Upper lobe of left lung (tissue), 6 donors: ENCODE data around the gene DUSP2. TPM values are rescaled to one million over a fixed set of nuclear protein-coding genes. Genes with fewer than 3 reads are reported as not detected.
A peak's percentile ranks its signal among the peaks of the same experiment; 100 is the strongest.

Experiments used
- ATAC-seq, 2 donors: fragments of 200-7000 bp; cut with Tn5 transposase; one replicate each; pipeline ENCODE4 v1.9.1; 2022; ENCODE audit warnings: mild to moderate bottlenecking in 2 of 2, moderate library complexity in 2 of 2; ENCODE audit not compliant: low FRiP score in 2 of 2
- DNase-seq, 2 donors: peaks; one replicate each; pipeline ENCODE4 v3.0.0-alpha.2; 2019 to 2020
- H3K27ac ChIP-seq, 4 donors: fragments of 200-600 bp; sonication (generic); one replicate each; pipeline ENCODE4 v1.5.1; 2016 to 2019
- H3K27me3 ChIP-seq, 4 donors: fragments of 200-600 bp; sonication (generic); one replicate each; pipeline ENCODE4 v1.5.1; 2017 to 2019
- H3K36me3 ChIP-seq, 4 donors: fragments of 200-600 bp; sonication (generic); one replicate each; pipeline ENCODE4 v1.5.1; 2016 to 2019
- H3K4me1 ChIP-seq, 4 donors: fragments of 200-600 bp; sonication (generic); one replicate each; pipeline ENCODE4 v1.5.1; 2018 to 2019
- H3K4me3 ChIP-seq, 4 donors: fragments of 200-600 bp; sonication (generic); one replicate each; pipeline ENCODE4 v1.5.1; 2017 to 2019; ENCODE audit warnings: mild to moderate bottlenecking in 2 of 4, moderate library complexity in 1 of 4
- H3K9me3 ChIP-seq, 4 donors: fragments of 200-600 bp; sonication (generic); one replicate each; pipeline ENCODE4 v1.5.1; 2018 to 2019
- EP300 ChIP-seq, 4 donors: sonication (generic); formaldehyde crosslinking; IDR thresholded peaks; one replicate each; pipeline ENCODE4 v1.5.1; 2017; ENCODE audit warnings: antibody characterized with exemption in 4 of 4, control low read depth in 2 of 4
- POLR2A ChIP-seq, 4 donors: fragments of 450-650 bp; IDR thresholded peaks; one replicate each; pipeline ENCODE4 v1.5.1; 2016 to 2017; ENCODE audit warnings: antibody characterized with exemption in 4 of 4, mild to moderate bottlenecking in 2 of 4
- POLR2AphosphoS5 ChIP-seq, 2 donors: sonication (generic); formaldehyde crosslinking; IDR thresholded peaks; one replicate each; pipeline ENCODE4 v1.5.1; 2017; ENCODE audit warnings: antibody characterized with exemption in 2 of 2
- WGBS, 2 donors: methylation state at CpG; one replicate each; pipeline ENCODE4 v1.1.5; 2017 to 2018; 5-methylcytosine and 5-hydroxymethylcytosine counted together
- total RNA-seq, 6 donors: library from RNA; depleted of rRNA in 4 of 6; stranded (reverse); fragments of >200 nt in 4 of 6; gene quantifications; one replicate each; pipeline versions ENCODE4 v1.1.0 to v1.2.1, GENCODE V29; 2016 to 2021
- TF ChIP-seq, protein P1 (sequence below), 6 experiments: fragments of 450-650 bp in 4 of 6; fragments of 200-600 bp in 2 of 6; sonication (generic) in 2 of 6; IDR thresholded peaks; one replicate each; pipeline ENCODE4 v1.5.1; 2016 to 2019; ENCODE audit warnings: antibody characterized with exemption in 6 of 6
- donor health status: DM: no; HTN: no; CAD: no; lungs with moderate emphysema.
- donor health status: DM: no; HTN: yes; CAD: no; lungs with severe emphysema.

Gene DUSP2
- total RNA-seq, 6 donors from 2014 or later: 6.9 to 21.0 (median 12.5) TPM

- Histone ChIP-seq H3K4me3 (no peak overlapping the region), H3K9me3 (no peaks in the 10 kb centered on the region), H3K36me3 (no peaks in the 10 kb centered on the region), H3K27ac (no peak overlapping the region), H3K27me3 (peaks cover 0 to 22% (median 9%) of the 10 kb centered on the region in 4 donors), H3K4me1 (peaks cover 4 to 17% (median 13%) of the 10 kb centered on the region in 4 donors)
- no peak for ATAC-seq
- DNase-seq: no peak
- 95 to 96% methylated on average over 22 to 24 of the region's 24 CpGs for WGBS, 2 donors
- no peak for TF ChIP-seq EP300 (IDR thresholded peaks at IDR 0.05)
- TF ChIP-seq, protein P1, sequence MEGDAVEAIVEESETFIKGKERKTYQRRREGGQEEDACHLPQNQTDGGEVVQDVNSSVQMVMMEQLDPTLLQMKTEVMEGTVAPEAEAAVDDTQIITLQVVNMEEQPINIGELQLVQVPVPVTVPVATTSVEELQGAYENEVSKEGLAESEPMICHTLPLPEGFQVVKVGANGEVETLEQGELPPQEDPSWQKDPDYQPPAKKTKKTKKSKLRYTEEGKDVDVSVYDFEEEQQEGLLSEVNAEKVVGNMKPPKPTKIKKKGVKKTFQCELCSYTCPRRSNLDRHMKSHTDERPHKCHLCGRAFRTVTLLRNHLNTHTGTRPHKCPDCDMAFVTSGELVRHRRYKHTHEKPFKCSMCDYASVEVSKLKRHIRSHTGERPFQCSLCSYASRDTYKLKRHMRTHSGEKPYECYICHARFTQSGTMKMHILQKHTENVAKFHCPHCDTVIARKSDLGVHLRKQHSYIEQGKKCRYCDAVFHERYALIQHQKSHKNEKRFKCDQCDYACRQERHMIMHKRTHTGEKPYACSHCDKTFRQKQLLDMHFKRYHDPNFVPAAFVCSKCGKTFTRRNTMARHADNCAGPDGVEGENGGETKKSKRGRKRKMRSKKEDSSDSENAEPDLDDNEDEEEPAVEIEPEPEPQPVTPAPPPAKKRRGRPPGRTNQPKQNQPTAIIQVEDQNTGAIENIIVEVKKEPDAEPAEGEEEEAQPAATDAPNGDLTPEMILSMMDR (IDR thresholded peaks at IDR 0.05): no peak
Observed at GRCh38 chr2:96114903-96115581, 30.2 kb downstream of the DUSP2 start.

GRCh38 chr2:96114546-96114902, 30.7 kb downstream of the DUSP2 start:
- H3K27me3 ChIP-seq: peaks cover 0 to 22% (median 9%) of the 10 kb centered on the region in 4 donors

GRCh38 chr2:96113951-96114350, 31.3 kb downstream of the DUSP2 start:
- H3K36me3 ChIP-seq: no peaks in the 10 kb centered on the region
- WGBS, 2 donors: 90 to 91% methylated on average over 16 to 17 of the region's 17 CpGs
- no peak for DNase-seq
- no peak overlapping the region for H3K4me3 ChIP-seq
- H3K27me3 ChIP-seq: peaks cover 0 to 22% (median 9%) of the 10 kb centered on the region in 4 donors
- H3K4me1 ChIP-seq: peaks cover 4 to 17% (median 13%) of the 10 kb centered on the region in 4 donors
- H3K27ac ChIP-seq: no peak overlapping the region
- TF ChIP-seq EP300 (IDR thresholded peaks at IDR 0.05) (no peak), POLR2AphosphoS5 (IDR thresholded peaks at IDR 0.05) (no peak), POLR2A (IDR thresholded peaks at IDR 0.05) (no peak)
- TF ChIP-seq, protein P1 (IDR thresholded peaks at IDR 0.05): no peak
- no peaks in the 10 kb centered on the region for H3K9me3 ChIP-seq
- ATAC-seq: no peak

More at GRCh38 chr2:96114546-96114902, 30.7 kb downstream of the DUSP2 start:
- Histone ChIP-seq H3K4me1 (peaks cover 4 to 17% (median 13%) of the 10 kb centered on the region in 4 donors), H3K27ac (no peak overlapping the region), H3K36me3 (no peaks in the 10 kb centered on the region), H3K9me3 (no peaks in the 10 kb centered on the region), H3K4me3 (no peak overlapping the region)
- TF ChIP-seq, protein P1 (IDR thresholded peaks at IDR 0.05): no peak
- TF ChIP-seq EP300 (IDR thresholded peaks at IDR 0.05): no peak
- no peak for TF ChIP-seq POLR2A (IDR thresholded peaks at IDR 0.05)
- no peak for TF ChIP-seq POLR2AphosphoS5 (IDR thresholded peaks at IDR 0.05)
- DNase-seq (peak in 1 of 2 donors; percentile 76), ATAC-seq (no peak)
- 96% methylated on average over 13 of the region's 13 CpGs for WGBS, 2 donors

- Histone ChIP-seq H3K4me3 (no peak overlapping the region), H3K27ac (no peak overlapping the region), H3K27me3 (peaks cover 0 to 22% (median 9%) of the 10 kb centered on the region in 4 donors), H3K4me1 (peaks cover 6 to 17% (median 13%) of the 10 kb centered on the region in 4 donors), H3K36me3 (no peaks in the 10 kb centered on the region), H3K9me3 (no peaks in the 10 kb centered on the region)
- DNase-seq (no peak), ATAC-seq (no peak)
- 80 to 95% methylated on average over 1 to 7 of the region's 7 CpGs for WGBS, 2 donors
- TF ChIP-seq POLR2AphosphoS5 (IDR thresholded peaks at IDR 0.05) (no peak), POLR2A (IDR thresholded peaks at IDR 0.05) (no peak)
Observed at GRCh38 chr2:96113367-96113677, 31.9 kb downstream of the DUSP2 start.

- Histone ChIP-seq H3K4me1 (peaks cover 6 to 17% (median 13%) of the 10 kb centered on the region in 4 donors), H3K36me3 (no peaks in the 10 kb centered on the region), H3K27ac (no peak overlapping the region), H3K27me3 (peaks cover 0 to 18% (median 9%) of the 10 kb centered on the region in 4 donors), H3K9me3 (no peaks in the 10 kb centered on the region), H3K4me3 (no peak overlapping the region)
- 89 to 91% methylated on average over 9 of the region's 9 CpGs for WGBS, 2 donors
- TF ChIP-seq EP300 (IDR thresholded peaks at IDR 0.05) (no peak), POLR2AphosphoS5 (IDR thresholded peaks at IDR 0.05) (no peak), POLR2A (IDR thresholded peaks at IDR 0.05) (no peak)
- TF ChIP-seq, protein P1 (IDR thresholded peaks at IDR 0.05): no peak
- ATAC-seq (no peak), DNase-seq (no peak)
Observed at GRCh38 chr2:96112501-96113366, 32.5 kb downstream of the DUSP2 start.
